GM19351 (cell line): ENCODE data around the gene OR2M5.

Source experiments
- ATAC-seq: cut with Tn5 transposase; IDR thresholded peaks from one replicate; pipeline ENCODE4 v1.9.1; 2021; ENCODE audit warnings: mild to moderate bottlenecking, moderate library complexity; ENCODE audit not compliant: unreplicated experiment

OR2M5 gene, protein sequence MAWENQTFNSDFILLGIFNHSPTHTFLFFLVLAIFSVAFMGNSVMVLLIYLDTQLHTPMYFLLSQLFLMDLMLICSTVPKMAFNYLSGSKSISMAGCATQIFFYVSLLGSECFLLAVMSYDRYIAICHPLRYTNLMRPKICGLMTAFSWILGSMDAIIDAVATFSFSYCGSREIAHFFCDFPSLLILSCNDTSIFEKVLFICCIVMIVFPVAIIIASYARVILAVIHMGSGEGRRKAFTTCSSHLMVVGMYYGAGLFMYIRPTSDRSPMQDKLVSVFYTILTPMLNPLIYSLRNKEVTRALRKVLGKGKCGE

GRCh38 chr1:248144513-248145198 lies at the start of gene OR2M5:
Gene OR2M5, plus strand, starts transcription at chr1:248145148. Its CDS starts 0 bp downstream, at chr1:248145148.
- no peak for ATAC-seq

DNA sequence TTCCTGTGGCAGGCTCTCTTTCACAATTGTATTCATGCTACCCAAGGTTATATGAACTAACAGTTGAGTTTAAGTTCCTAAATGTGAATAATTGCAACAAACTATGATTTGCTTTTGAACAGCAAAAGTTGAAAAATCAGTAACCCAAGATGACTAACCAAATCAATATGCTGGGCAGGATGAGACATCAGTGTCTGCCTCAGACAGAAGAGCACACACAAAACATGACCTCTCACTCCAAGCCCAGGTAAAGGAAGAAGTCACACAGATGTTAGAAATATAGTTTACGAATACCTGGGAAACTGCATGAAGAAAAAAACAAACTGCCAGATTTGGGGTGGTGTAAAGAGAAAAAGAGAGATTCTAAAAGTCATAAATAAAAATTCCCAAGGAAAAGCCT lies 46.4 kb upstream of the OR2M5 start:
- ATAC-seq: no peak

DNA sequence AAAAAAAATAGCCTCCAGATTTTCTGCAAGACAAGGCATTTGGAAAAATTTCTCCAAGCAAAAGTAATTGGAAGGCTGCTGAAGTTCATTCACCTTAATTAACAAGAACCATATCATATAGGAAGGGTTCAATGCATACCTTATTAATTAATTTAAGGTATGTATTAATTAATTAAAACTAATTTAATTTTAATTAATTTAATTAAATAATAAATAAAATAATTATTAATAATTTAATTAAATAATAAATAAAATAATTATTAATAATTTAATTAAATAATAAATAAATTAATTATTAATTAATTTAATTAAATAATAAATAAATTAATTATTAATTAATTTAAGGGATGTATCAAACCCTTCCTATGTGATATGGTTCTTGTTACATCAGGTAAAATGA lies 42.1 kb upstream of the OR2M5 start:
- no peak for ATAC-seq

DNA sequence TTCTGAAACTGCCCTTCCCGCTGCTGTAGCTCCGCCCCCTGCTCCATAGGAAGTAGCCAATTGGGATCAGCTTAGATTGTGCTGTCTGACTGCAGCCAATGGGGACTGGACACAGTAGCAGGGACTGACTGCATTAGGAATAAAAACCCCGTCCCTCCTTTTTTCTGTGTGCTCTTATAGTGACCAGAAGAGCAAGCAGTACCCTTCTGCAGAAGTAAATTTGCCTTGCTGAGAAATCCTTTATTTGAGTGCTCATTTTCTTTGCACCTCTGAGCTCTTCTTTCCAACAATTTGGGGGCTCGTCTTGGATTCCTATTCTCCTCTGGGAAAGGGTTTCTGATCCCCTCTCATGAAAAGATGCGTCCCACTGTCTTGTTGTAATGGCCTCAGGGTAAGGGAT lies 33.8 kb upstream of the OR2M5 start:
- ATAC-seq: no peak

- no peak for ATAC-seq
Measured at GRCh38 chr1:248114890-248115289, 30.1 kb upstream of the OR2M5 start.

DNA sequence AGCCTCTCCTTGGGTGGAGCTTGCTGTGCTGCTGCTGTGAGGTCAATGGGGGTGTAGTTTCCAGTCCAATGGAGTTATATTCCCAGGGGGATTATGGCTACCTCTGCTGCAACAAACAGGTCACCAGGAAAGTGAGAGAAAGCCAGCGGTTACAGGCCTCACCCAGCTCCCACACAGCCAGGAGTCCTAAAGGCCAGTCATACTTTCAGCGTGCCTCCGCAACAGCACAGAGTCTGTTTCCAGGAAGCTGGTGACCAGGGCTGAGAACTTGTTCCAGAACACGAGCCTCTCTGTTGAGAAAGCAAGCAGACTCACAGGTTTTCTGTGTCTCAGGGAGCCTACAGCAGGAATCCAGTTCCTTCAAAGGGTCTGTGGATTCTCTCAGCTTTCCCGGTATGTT lies 17.3 kb upstream of the OR2M5 start:
- ATAC-seq: no peak

DNA sequence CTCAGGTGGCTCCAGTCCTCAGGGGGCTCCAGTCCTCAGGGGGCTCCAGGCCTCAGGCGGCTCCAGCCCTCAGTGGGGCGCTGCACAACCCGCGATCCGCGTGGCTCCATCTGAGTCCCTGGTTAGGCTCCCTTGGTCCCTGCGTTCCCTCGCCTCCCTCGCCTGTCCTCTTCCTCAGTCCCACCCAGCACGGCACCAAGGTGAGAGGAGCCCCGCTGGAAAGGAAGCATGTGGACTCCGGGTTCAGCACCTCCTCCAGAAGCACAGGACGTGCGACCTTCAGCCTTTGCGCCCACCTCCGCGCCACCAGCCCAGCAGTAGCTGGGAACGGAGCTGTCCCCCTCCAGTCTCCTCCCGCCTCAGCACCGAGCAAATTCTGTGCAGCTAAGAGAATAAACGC lies 8.1 kb upstream of the OR2M5 start:
- ATAC-seq: no peak

- ATAC-seq: no peak
Measured at GRCh38 chr1:248140846-248141245, 4.1 kb upstream of the OR2M5 start.

GRCh38 chr1:248143311-248143710 lies 1.6 kb upstream of the OR2M5 start:
- no peak for ATAC-seq

GRCh38 chr1:248152056-248152827 lies 7.3 kb downstream of the OR2M5 start:
- peak; percentile 45 for ATAC-seq

DNA sequence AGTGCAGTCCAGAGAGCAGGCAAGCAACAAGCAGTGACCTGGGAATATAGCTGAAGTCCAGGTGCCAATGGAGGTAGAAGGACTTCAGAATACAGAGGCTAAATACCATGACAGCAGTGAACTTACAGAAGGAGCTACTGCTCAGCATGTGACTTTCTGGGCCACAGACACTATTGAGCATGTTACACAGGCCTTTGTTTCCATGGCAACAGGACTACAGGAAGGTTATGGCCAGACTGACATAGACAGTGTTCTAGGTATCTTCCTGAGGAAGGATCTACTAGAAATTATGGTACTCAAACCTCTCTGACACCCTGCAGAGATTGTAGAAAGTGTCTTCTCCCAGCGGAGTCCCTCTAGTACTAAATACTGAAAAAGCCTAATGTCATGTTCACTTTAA lies 11.0 kb downstream of the OR2M5 start:
- ATAC-seq: no peak

DNA sequence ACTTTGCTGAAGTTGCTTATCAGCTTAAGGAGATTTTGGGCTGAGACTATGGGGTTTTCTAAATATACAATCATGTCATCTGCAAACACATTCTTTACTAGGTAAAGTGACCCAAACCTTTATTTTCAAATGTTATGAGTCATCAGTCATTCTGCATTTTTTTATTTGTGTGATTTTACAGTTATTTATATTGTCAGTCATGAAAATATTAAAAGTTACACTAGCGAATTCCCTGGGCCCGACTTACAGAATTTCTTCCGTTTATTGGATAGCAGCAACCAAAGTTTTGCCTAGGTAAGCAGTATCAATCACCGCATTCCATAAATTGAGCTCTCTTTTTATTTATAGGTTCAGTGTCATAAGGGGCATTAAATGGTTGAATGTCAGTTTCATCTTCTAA lies 13.8 kb downstream of the OR2M5 start:
- no peak for ATAC-seq

DNA sequence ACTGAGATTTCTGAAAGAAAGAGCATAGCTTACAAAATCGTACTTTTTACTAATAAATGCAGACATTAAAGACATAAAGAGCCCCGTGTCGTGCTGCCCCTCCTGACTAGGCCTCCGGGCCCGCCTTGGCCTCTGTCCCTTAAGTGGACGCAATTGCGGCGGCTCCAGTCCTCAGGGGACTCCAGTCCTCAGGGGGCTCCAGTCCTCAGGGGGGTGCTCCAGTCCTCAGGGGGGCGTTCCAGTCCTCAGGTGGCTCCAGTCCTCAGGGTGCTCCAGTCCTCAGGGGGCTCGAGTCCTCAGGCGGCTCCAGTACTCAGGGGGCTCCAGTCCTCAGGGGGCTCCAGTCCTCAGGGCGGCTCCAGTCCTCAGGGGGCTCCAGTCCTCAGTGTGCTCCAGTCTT lies 19.1 kb downstream of the OR2M5 start:
- no peak for ATAC-seq

- no peak for ATAC-seq
Measured at GRCh38 chr1:248165186-248165585, 20.2 kb downstream of the OR2M5 start.

- no peak for ATAC-seq
Measured at GRCh38 chr1:248174521-248174920, 29.6 kb downstream of the OR2M5 start, which contains the start of gene OR2M2. Gene OR2M2, plus strand, starts transcription at chr1:248174821. Its CDS starts 5,165 bp downstream, at chr1:248179986.

DNA sequence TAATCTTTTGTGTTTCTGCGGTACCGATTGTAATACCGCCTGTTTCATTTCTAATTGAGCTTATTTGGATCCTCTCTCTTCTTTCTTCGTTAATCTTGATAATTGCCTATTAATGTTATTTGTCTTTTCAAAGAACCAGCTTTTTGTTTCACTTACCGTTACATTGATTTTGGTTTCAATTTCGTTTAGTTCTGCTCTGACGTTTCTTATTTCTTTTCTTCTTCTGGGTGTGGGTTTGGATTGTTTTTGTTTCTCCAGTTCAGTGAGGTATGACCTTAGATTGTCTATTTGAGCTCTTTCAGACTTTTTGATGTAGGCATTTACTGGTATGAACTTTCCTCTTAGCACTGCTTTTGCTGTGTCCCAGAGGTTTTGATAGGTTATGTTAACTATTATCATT lies 39.0 kb downstream of the OR2M5 start:
- peak; percentile 77 for ATAC-seq

GRCh38 chr1:248187363-248187762 lies 42.4 kb downstream of the OR2M5 start:
- ATAC-seq: no peak

DNA sequence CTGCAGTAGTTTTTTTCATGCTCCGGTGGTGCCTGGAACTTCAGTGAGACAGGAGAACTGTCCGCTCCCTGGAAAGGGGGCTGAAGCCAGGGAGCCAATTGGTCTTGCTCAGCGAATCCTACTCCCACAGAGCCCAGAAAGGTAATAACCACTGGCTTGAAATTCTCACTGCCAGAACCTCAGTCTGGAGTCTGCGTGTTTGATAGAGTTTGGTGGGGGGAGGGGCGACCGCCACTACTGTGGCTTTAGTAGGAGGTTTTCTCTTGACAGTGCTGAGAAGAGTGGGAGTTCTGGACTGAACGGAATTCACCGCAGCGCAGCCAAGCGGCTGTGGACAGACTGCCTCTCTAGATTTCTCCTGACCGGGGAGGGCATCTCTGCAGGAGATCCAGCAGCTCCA lies 44.1 kb downstream of the OR2M5 start:
- no peak for ATAC-seq

- ATAC-seq: no peak
Measured at GRCh38 chr1:248194117-248194516, 49.2 kb downstream of the OR2M5 start.
